ENCODE data around the gene PRKD1.

PRKD1 gene

DNA sequence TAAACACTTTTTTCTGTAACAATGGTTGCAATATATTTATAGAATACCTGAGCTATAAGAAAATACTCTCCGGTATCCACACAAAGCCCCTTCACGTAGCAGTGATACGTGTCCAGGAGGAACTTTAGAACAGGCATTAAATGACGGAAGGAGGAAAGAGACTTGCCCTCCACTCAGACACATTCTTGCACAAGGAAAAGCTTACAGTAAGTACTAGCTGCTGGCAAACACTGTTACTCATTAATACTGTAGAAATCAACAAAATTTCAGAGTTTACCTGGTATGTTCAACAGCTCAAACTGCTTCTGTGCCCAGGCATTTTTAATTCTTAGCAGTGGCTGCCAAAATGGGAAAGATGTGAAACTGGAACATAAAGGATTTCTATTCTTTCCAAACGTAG is 41.7 kb downstream of the PRKD1 start:
- Histone ChIP-seq H2AFZ (ENCODE audit: low read depth, low read length) (no peak overlapping the region), H3K4me1 (ENCODE audit: low read length) (no peaks in the 10 kb centered on the region), H3K9ac (ENCODE audit: low read length) (no peak overlapping the region), H3K27ac (ENCODE audit: low read length) (no peak overlapping the region), H4K20me1 (ENCODE audit: insufficient read depth, low read length) (no peaks in the 10 kb centered on the region), H3K27me3 (ENCODE audit: low read depth, low read length) (no peaks in the 10 kb centered on the region), H3K36me3 (replicated peaks; ENCODE audit: low read depth, low read length) (no peaks in the 10 kb centered on the region), H3K79me2 (ENCODE audit: low read length) (no peaks in the 10 kb centered on the region), H3K4me3 (ENCODE audit: low read length) (no peak overlapping the region), H3K4me2 (ENCODE audit: low read length) (no peak overlapping the region), H3K9me3 (ENCODE audit: insufficient read depth, low read length) (no peaks in the 10 kb centered on the region)
- no peak for TF ChIP-seq EZH2phosphoT487 (IDR thresholded peaks at IDR 0.05; ENCODE audit: low read depth)
- TF ChIP-seq, protein P1, sequence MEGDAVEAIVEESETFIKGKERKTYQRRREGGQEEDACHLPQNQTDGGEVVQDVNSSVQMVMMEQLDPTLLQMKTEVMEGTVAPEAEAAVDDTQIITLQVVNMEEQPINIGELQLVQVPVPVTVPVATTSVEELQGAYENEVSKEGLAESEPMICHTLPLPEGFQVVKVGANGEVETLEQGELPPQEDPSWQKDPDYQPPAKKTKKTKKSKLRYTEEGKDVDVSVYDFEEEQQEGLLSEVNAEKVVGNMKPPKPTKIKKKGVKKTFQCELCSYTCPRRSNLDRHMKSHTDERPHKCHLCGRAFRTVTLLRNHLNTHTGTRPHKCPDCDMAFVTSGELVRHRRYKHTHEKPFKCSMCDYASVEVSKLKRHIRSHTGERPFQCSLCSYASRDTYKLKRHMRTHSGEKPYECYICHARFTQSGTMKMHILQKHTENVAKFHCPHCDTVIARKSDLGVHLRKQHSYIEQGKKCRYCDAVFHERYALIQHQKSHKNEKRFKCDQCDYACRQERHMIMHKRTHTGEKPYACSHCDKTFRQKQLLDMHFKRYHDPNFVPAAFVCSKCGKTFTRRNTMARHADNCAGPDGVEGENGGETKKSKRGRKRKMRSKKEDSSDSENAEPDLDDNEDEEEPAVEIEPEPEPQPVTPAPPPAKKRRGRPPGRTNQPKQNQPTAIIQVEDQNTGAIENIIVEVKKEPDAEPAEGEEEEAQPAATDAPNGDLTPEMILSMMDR (IDR thresholded peaks at IDR 0.05; ENCODE audit: low read depth, low read length) = no peak

DNA sequence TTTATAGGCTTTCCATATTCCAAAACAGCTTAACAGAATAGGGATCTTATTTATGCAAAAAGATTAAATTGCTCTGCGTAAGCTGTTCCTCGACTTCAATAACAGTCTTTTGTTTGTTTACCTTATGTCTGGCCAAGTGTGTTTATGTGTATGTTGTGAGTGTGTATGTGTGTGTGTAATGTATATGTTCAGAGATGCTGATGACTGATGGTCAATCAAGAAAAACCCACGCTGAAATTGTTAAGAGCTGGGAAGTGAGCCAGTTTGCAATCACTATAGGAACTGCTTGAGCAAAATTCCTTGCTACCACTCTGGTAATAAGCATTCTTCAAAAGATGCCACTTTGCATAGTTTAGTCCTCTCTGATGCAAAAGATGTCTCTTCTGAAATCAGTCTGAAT is 59.6 kb downstream of the PRKD1 start:
- Histone ChIP-seq H3K9me3 (ENCODE audit: insufficient read depth, low read length) (no peaks in the 10 kb centered on the region), H4K20me1 (ENCODE audit: insufficient read depth, low read length) (no peaks in the 10 kb centered on the region), H3K4me3 (ENCODE audit: low read length) (no peak overlapping the region), H3K27me3 (ENCODE audit: low read depth, low read length) (no peaks in the 10 kb centered on the region), H2AFZ (ENCODE audit: low read depth, low read length) (no peak overlapping the region), H3K9ac (ENCODE audit: low read length) (no peak overlapping the region), H3K79me2 (ENCODE audit: low read length) (no peaks in the 10 kb centered on the region), H3K4me2 (ENCODE audit: low read length) (no peak overlapping the region), H3K27ac (ENCODE audit: low read length) (no peak overlapping the region), H3K36me3 (replicated peaks; ENCODE audit: low read depth, low read length) (no peaks in the 10 kb centered on the region), H3K4me1 (ENCODE audit: low read length) (no peaks in the 10 kb centered on the region)
- TF ChIP-seq EZH2phosphoT487 (IDR thresholded peaks at IDR 0.05; ENCODE audit: low read depth) = no peak
- TF ChIP-seq, protein P1 (IDR thresholded peaks at IDR 0.05; ENCODE audit: low read depth, low read length) = no peak

DNA sequence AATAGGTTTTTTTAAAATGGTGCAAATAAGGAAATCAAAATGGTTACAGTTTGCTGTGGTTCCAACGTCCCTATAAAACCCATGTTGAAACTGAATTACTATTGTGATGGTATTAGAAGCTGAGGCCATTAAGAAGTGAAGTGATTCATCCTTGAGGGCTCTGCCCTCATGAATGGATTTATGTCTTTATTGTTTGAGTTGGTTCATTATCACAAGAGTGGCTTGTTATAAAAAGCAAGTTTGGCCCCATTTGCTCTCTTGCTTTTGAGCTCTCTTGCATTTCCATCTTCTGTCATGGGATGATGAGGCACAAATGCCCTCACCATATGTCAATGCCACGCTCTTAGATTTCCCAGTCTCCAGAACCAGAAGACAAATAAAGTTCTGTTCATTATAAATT is 62.3 kb downstream of the PRKD1 start:
- H3K4me1 ChIP-seq (ENCODE audit: low read length) = no peaks in the 10 kb centered on the region
- no peak overlapping the region for H3K4me2 ChIP-seq (ENCODE audit: low read length)
- no peak overlapping the region for H3K4me3 ChIP-seq (ENCODE audit: low read length)
- no peaks in the 10 kb centered on the region for H4K20me1 ChIP-seq (ENCODE audit: insufficient read depth, low read length)
- peaks cover under 1% of the 10 kb centered on the region for H3K36me3 ChIP-seq (replicated peaks; ENCODE audit: low read depth, low read length)
- no peaks in the 10 kb centered on the region for H3K9me3 ChIP-seq (ENCODE audit: insufficient read depth, low read length)
- H3K27ac ChIP-seq (ENCODE audit: low read length) = no peak overlapping the region
- no peak overlapping the region for H2AFZ ChIP-seq (ENCODE audit: low read depth, low read length)
- H3K27me3 ChIP-seq (ENCODE audit: low read depth, low read length) = no peaks in the 10 kb centered on the region
- no peaks in the 10 kb centered on the region for H3K79me2 ChIP-seq (ENCODE audit: low read length)
- TF ChIP-seq, protein P1 (IDR thresholded peaks at IDR 0.05; ENCODE audit: low read depth, low read length) = no peak
- no peak for TF ChIP-seq EZH2phosphoT487 (IDR thresholded peaks at IDR 0.05; ENCODE audit: low read depth)
- H3K9ac ChIP-seq (ENCODE audit: low read length) = no peak overlapping the region

DNA sequence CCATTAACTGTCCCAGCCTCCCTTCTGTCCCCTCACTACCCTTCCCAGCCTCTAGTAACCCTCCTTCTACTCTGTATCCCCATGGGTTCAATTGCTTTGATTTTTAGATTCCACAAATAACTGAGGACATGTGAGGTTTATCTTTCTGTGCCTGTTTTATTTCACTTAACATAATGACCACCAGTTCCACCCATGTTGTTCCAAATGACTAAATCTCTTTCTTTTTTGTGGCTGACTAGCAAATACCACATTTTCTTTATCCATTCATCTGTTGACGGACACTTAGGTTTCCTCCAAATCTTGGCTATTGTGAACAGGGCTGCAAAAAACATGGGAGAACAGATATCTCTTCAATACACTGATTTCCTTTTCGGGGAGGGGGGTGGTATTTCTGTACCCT is 65.7 kb downstream of the PRKD1 start:
- Histone ChIP-seq H3K79me2 (ENCODE audit: low read length) (no peaks in the 10 kb centered on the region), H3K9ac (ENCODE audit: low read length) (no peak overlapping the region), H3K4me1 (ENCODE audit: low read length) (peaks cover 19% of the 10 kb centered on the region), H3K36me3 (replicated peaks; ENCODE audit: low read depth, low read length) (peaks cover 9% of the 10 kb centered on the region), H3K9me3 (ENCODE audit: insufficient read depth, low read length) (peaks cover 2% of the 10 kb centered on the region; the same call in 1 of the 2 replicates), H2AFZ (ENCODE audit: low read depth, low read length) (no peak overlapping the region), H3K27me3 (ENCODE audit: low read depth, low read length) (no peaks in the 10 kb centered on the region), H4K20me1 (ENCODE audit: insufficient read depth, low read length) (no peaks in the 10 kb centered on the region), H3K4me2 (ENCODE audit: low read length) (no peak overlapping the region), H3K4me3 (ENCODE audit: low read length) (no peak overlapping the region), H3K27ac (ENCODE audit: low read length) (no peak overlapping the region)
- TF ChIP-seq, protein P1 (IDR thresholded peaks at IDR 0.05; ENCODE audit: low read depth, low read length) = no peak
- TF ChIP-seq EZH2phosphoT487 (IDR thresholded peaks at IDR 0.05; ENCODE audit: low read depth) = no peak
